ENCODE results near the gene MPP1. TPM values are rescaled to one million over a fixed set of nuclear protein-coding genes. Genes with fewer than 3 reads are reported as not detected.

The MPP1 gene
- total RNA-seq = 19.9 and 23.0 TPM in 2 replicates

GRCh38 chrX:154804957-154805695 is at the start of gene MPP1:
Gene MPP1 (minus strand): TSS chrX:154805485. CDS start chrX:154805373, 112 bp downstream.

GRCh38 chrX:154834562-154834961 is 29.3 kb upstream of the MPP1 start, which contains the start of gene SMIM9:
Gene SMIM9 (minus strand): TSS chrX:154834662. CDS start chrX:154830856, 3,806 bp downstream.

GRCh38 chrX:154762537-154763296 is 42.6 kb downstream of the MPP1 start, which contains the start of gene DKC1:
Gene DKC1 (plus strand): TSS chrX:154762864. CDS start chrX:154762966, 102 bp downstream.

GRCh38 chrX:154750301-154751202 is 54.7 kb downstream of the MPP1 start, which contains the start of gene GAB3:
Gene GAB3 (minus strand): TSS chrX:154751077. CDS start chrX:154751025, 52 bp downstream.

Other genes with a start within 250 kb of the MPP1 start
- not detected in 2 replicates for gene CTAG1A, start 220.4 kb downstream of the MPP1 start, total RNA-seq
- not detected in 2 replicates for gene CTAG1B, start 186.2 kb downstream of the MPP1 start, total RNA-seq
- gene CTAG2, start 151.9 kb downstream of the MPP1 start, total RNA-seq = not detected in 2 replicates
- 3.2 and 4.1 TPM in 2 replicates for gene GAB3, start 54.4 kb downstream of the MPP1 start, total RNA-seq
- 26.3 and 42.4 TPM in 2 replicates for gene DKC1, start 42.6 kb downstream of the MPP1 start, total RNA-seq
- gene SMIM9, start 29.2 kb upstream of the MPP1 start, total RNA-seq = not detected in 2 replicates
- gene F8A1, start 80.9 kb upstream of the MPP1 start, total RNA-seq = 2.0 and 2.8 TPM in 2 replicates
- 3.9 and 4.0 TPM in 2 replicates for gene F8, start 217.2 kb upstream of the MPP1 start, total RNA-seq
- 54.4 and 65.0 TPM in 2 replicates for gene FUNDC2, start 221.4 kb upstream of the MPP1 start, total RNA-seq

All from aortic smooth muscle cell (primary cell).